Mammary epithelial cell (primary cell): ENCODE measurements around the gene CDH15.

Source experiments
- CTCF ChIP-seq, 2 donors: IDR thresholded peaks in 1 of 2; conservative IDR thresholded peaks in 1 of 2; 2 replicates each; pipeline ENCODE4 v1.5.1; 2011 to 2012; ENCODE audit warnings: inconsistent platforms in 2 of 2, low read length in 2 of 2, mild to moderate bottlenecking in 2 of 2, control low read depth in 1 of 2, low read depth in 1 of 2; ENCODE audit not compliant: insufficient read depth in 1 of 2; ENCODE audit errors: extremely low read depth in 1 of 2
- EZH2 ChIP-seq: IDR thresholded peaks from 2 replicates; pipeline ENCODE4 v1.6.1; 2012; ENCODE audit warnings: low read length, inconsistent platforms, borderline replicate concordance

DNA sequence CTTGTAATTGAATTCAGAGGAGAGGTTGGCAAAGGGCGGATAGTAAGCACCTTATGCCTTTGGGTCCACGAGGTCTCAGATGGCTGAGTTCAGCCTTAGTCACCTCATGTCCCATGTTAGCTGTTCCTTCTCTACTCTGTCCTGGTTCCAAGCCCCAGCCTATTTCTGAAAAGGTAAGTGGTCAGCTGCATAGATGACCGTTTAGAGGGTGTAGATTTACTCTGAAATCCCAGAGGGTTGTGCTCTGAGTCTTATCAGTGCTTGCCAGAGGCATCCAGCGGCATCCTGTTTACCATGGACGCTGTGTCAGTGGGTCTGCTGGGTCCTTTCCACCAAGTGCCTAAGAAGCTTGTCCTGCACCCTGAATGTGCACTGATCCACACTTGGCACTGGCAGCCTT is 47.8 kb downstream of the CDH15 start:
- TF ChIP-seq EZH2 (no peak), CTCF (conservative IDR thresholded peaks at IDR 0.05 in 1 of 2, IDR thresholded peaks at IDR 0.05 in 1 of 2; ENCODE audit: extremely low read depth in 1 of 2, insufficient read depth in 1 of 2, low read depth in 1 of 2, low read length in 2 of 2) (no peak)
